DMS153 treated with DMSO at 0.1 percent for 48 hours (cell line): ENCODE measurements around the gene CASP12.

ENCODE experiments used
- DNase-seq: peaks from one replicate; lab custom pipeline; 2025; ENCODE audit not compliant: unreplicated experiment; lab: John Stamatoyannopoulos, UW

Gene CASP12

DNA sequence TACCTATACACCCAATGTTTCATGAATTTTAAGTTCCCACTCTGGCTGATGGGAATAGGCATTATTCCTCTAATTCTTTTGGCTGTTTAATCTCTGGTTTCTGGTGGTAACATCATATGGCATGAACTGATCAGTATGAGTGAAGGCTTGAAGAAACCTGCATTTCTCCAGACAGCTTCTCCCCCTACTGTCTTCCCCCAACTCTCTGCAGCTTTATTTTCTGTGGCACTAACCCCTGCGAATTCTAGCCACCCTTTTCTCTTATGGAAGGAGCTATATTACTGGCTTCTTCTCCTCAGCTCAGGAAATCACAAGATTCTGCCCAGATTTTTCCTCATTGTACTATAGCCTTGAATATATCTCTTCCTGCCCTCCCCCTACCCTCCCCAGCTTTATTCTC is 57.1 kb downstream of the CASP12 start:
- DNase-seq = no peak

- no peak for DNase-seq
Observed at GRCh38 chr11:104837969-104838639, 60.2 kb downstream of the CASP12 start.

DNA sequence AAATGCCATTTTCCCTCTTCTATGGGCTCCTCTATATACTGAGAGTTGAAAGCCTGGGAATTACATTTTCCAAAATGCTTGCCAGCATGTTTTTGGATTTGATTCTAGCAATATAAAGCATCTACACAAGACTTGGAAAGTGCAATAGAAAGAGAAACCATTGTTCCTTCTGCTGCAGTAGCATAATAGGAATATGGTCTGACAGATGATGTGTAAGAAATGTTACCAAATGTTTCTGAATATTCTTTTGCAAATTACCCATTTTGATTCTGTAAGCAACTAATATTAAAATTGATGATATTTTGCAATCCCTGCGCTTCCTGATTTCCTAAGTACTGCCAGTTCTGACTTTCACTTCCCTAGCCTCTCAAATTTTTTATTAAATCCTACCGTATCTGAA is 61.6 kb downstream of the CASP12 start:
- no peak for DNase-seq
